ENCODE measurements around the gene RAB32.
"Not testable (repeated sequence)": the region's sequence is repeated elsewhere in the genome, so short reads cannot be mapped to it uniquely, and the experiment has no call there.

The RAB32 gene

GRCh38 chr6:146543211-146543939 lies at the start of gene RAB32:
Gene RAB32 (plus strand): TSS chr6:146543833. CDS start chr6:146543872, 39 bp downstream.
- peak; percentile 43 for DNase-seq (ENCODE audit: low read depth, low spot score)
- peak within 1 kb of the TSS; percentile 79 for H3K27ac ChIP-seq

- H3K27ac ChIP-seq, result no peak overlapping the region
- DNase-seq (ENCODE audit: low read depth, low spot score), result no peak
Measured at GRCh38 chr6:146498309-146498708, 45.3 kb upstream of the RAB32 start.

GRCh38 chr6:146503096-146503495 lies 40.5 kb upstream of the RAB32 start:
- no peak for DNase-seq (ENCODE audit: low read depth, low spot score)
- no peak overlapping the region for H3K27ac ChIP-seq

GRCh38 chr6:146515212-146515611 lies 28.4 kb upstream of the RAB32 start:
- no peak overlapping the region for H3K27ac ChIP-seq

GRCh38 chr6:146526192-146526591 lies 17.4 kb upstream of the RAB32 start:
- no peak for DNase-seq (ENCODE audit: low read depth, low spot score)
- no peak overlapping the region for H3K27ac ChIP-seq

More at GRCh38 chr6:146515212-146515611, 28.4 kb upstream of the RAB32 start:
- DNase-seq (ENCODE audit: low read depth, low spot score), result no peak

GRCh38 chr6:146532702-146533101 lies 10.9 kb upstream of the RAB32 start:
- DNase-seq (ENCODE audit: low read depth, low spot score), result no peak
- H3K27ac ChIP-seq, result no peak overlapping the region

GRCh38 chr6:146542881-146543210 lies 787 bp upstream of the RAB32 start:
- H3K27ac ChIP-seq, result peak overlapping the region; percentile 79
- no peak for DNase-seq (ENCODE audit: low read depth, low spot score)

GRCh38 chr6:146543940-146544615 lies 445 bp downstream of the RAB32 start:
- peak overlapping the region; percentile 79 for H3K27ac ChIP-seq
- no peak for DNase-seq (ENCODE audit: low read depth, low spot score)

GRCh38 chr6:146544616-146545182 lies 1.1 kb downstream of the RAB32 start:
- H3K27ac ChIP-seq, result peak overlapping the region; percentile 79

GRCh38 chr6:146545581-146545980 lies 1.9 kb downstream of the RAB32 start:
- DNase-seq (ENCODE audit: low read depth, low spot score), result no peak
- peak overlapping the region; percentile 79 for H3K27ac ChIP-seq

More at GRCh38 chr6:146544616-146545182, 1.1 kb downstream of the RAB32 start:
- DNase-seq (ENCODE audit: low read depth, low spot score), result no peak

- peak overlapping the region; percentile 79 for H3K27ac ChIP-seq
- DNase-seq (ENCODE audit: low read depth, low spot score), result peak; percentile 87
Measured at GRCh38 chr6:146546443-146547043, 2.9 kb downstream of the RAB32 start.

GRCh38 chr6:146547889-146548288 lies 4.3 kb downstream of the RAB32 start:
- no peak overlapping the region for H3K27ac ChIP-seq
- no peak for DNase-seq (ENCODE audit: low read depth, low spot score)

GRCh38 chr6:146548898-146549374 lies 5.3 kb downstream of the RAB32 start:
- no peak overlapping the region for H3K27ac ChIP-seq
- no peak for DNase-seq (ENCODE audit: low read depth, low spot score)

GRCh38 chr6:146550911-146551310 lies 7.3 kb downstream of the RAB32 start:
- no peak overlapping the region for H3K27ac ChIP-seq
- no peak for DNase-seq (ENCODE audit: low read depth, low spot score)

GRCh38 chr6:146551545-146551944 lies 7.9 kb downstream of the RAB32 start:
- no peak overlapping the region for H3K27ac ChIP-seq
- DNase-seq (ENCODE audit: low read depth, low spot score), result no peak

GRCh38 chr6:146553377-146554135 lies 9.9 kb downstream of the RAB32 start:
- H3K27ac ChIP-seq, result no peak overlapping the region
- DNase-seq (ENCODE audit: low read depth, low spot score), result no peak

- no peak for DNase-seq (ENCODE audit: low read depth, low spot score)
- no peak overlapping the region for H3K27ac ChIP-seq
Measured at GRCh38 chr6:146560607-146561006, 17.0 kb downstream of the RAB32 start.

GRCh38 chr6:146566661-146567060 lies 23.0 kb downstream of the RAB32 start:
- not testable (repeated sequence) for H3K27ac ChIP-seq; DNase-seq (ENCODE audit: low read depth, low spot score)

GRCh38 chr6:146568619-146569018 lies 25.0 kb downstream of the RAB32 start:
- not testable (repeated sequence) for H3K27ac ChIP-seq; DNase-seq (ENCODE audit: low read depth, low spot score)

GRCh38 chr6:146574211-146574610 lies 30.6 kb downstream of the RAB32 start:
- DNase-seq (ENCODE audit: low read depth, low spot score), result no peak

More at GRCh38 chr6:146574211-146574610, 30.6 kb downstream of the RAB32 start:
- no peak overlapping the region for H3K27ac ChIP-seq
